Measurements from ENCODE around the gene CREB3L1. TPM values are rescaled to one million over a fixed set of nuclear protein-coding genes. Genes with fewer than 3 reads are reported as not detected.

CREB3L1 gene
- total RNA-seq, 3 donors from 2014 or later, result 0.20 to 0.27 (median 0.26) TPM

GRCh38 chr11:46338988-46339666 is 61.7 kb downstream of the CREB3L1 start:
- Mint-ChIP-seq H3K9me3 (no peaks in the 10 kb centered on the region), H3K36me3 (ENCODE audit: insufficient read depth) (no peaks in the 10 kb centered on the region), H3K4me1 (ENCODE audit: low read depth) (peaks cover 72% of the 10 kb centered on the region), H3K4me3 (no peak overlapping the region), H3K27me3 (ENCODE audit: low read depth) (no peaks in the 10 kb centered on the region)
- ATAC-seq (no peak), DNase-seq (no peak)

GRCh38 chr11:46339816-46340215 is 62.4 kb downstream of the CREB3L1 start:
- H3K9me3 Mint-ChIP-seq, result no peaks in the 10 kb centered on the region
- DNase-seq (no peak), ATAC-seq (no peak)
- H3K36me3 Mint-ChIP-seq (ENCODE audit: insufficient read depth), result no peaks in the 10 kb centered on the region
- H3K27me3 Mint-ChIP-seq (ENCODE audit: low read depth), result no peaks in the 10 kb centered on the region
- peaks cover 72% of the 10 kb centered on the region for H3K4me1 Mint-ChIP-seq (ENCODE audit: low read depth)
- no peak overlapping the region for H3K4me3 Mint-ChIP-seq

- Mint-ChIP-seq H3K36me3 (ENCODE audit: insufficient read depth) (no peaks in the 10 kb centered on the region), H3K27me3 (ENCODE audit: low read depth) (no peaks in the 10 kb centered on the region), H3K9me3 (no peaks in the 10 kb centered on the region), H3K4me1 (ENCODE audit: low read depth) (peaks cover 76% of the 10 kb centered on the region), H3K4me3 (no peak overlapping the region)
- DNase-seq, result no peak
- ATAC-seq, result no peak
Measured at GRCh38 chr11:46341454-46341853, 64.0 kb downstream of the CREB3L1 start.

GRCh38 chr11:46342239-46342638 is 64.8 kb downstream of the CREB3L1 start:
- peaks cover 80% of the 10 kb centered on the region for H3K4me1 Mint-ChIP-seq (ENCODE audit: low read depth)
- ATAC-seq (no peak), DNase-seq (no peak)
- H3K4me3 Mint-ChIP-seq, result no peak overlapping the region
- no peaks in the 10 kb centered on the region for H3K36me3 Mint-ChIP-seq (ENCODE audit: insufficient read depth)
- H3K27me3 Mint-ChIP-seq (ENCODE audit: low read depth), result no peaks in the 10 kb centered on the region
- H3K9me3 Mint-ChIP-seq, result no peaks in the 10 kb centered on the region

- DNase-seq (no peak), ATAC-seq (no peak)
- H3K4me3 Mint-ChIP-seq, result no peak overlapping the region
- H3K9me3 Mint-ChIP-seq, result no peaks in the 10 kb centered on the region
- no peaks in the 10 kb centered on the region for H3K36me3 Mint-ChIP-seq (ENCODE audit: insufficient read depth)
- no peaks in the 10 kb centered on the region for H3K27me3 Mint-ChIP-seq (ENCODE audit: low read depth)
- H3K4me1 Mint-ChIP-seq (ENCODE audit: low read depth), result peaks cover 75% of the 10 kb centered on the region
Measured at GRCh38 chr11:46343520-46343919, 66.1 kb downstream of the CREB3L1 start.

GRCh38 chr11:46345131-46345597 is 67.7 kb downstream of the CREB3L1 start:
- ATAC-seq (no peak), DNase-seq (no peak)
- Mint-ChIP-seq H3K27me3 (ENCODE audit: low read depth) (no peaks in the 10 kb centered on the region), H3K36me3 (ENCODE audit: insufficient read depth) (no peaks in the 10 kb centered on the region), H3K9me3 (no peaks in the 10 kb centered on the region), H3K4me1 (ENCODE audit: low read depth) (peaks cover 77% of the 10 kb centered on the region), H3K4me3 (peak overlapping the region; percentile 84)

GRCh38 chr11:46345881-46346484 is 68.5 kb downstream of the CREB3L1 start:
- peaks cover 84% of the 10 kb centered on the region for H3K4me1 Mint-ChIP-seq (ENCODE audit: low read depth)
- ATAC-seq (no peak), DNase-seq (no peak)
- H3K27me3 Mint-ChIP-seq (ENCODE audit: low read depth), result no peaks in the 10 kb centered on the region
- H3K4me3 Mint-ChIP-seq, result peak overlapping the region; percentile 84
- no peaks in the 10 kb centered on the region for H3K9me3 Mint-ChIP-seq
- no peaks in the 10 kb centered on the region for H3K36me3 Mint-ChIP-seq (ENCODE audit: insufficient read depth)

GRCh38 chr11:46346886-46347636 is 69.6 kb downstream of the CREB3L1 start, which contains the start of gene DGKZ:
DGKZ (plus strand) TSS chr11:46347463; CDS start chr11:46347660, 197 bp downstream.
- H3K4me1 Mint-ChIP-seq (ENCODE audit: low read depth), result peaks cover 84% of the 10 kb centered on the region
- H3K27me3 Mint-ChIP-seq (ENCODE audit: low read depth), result no peaks in the 10 kb centered on the region
- H3K4me3 Mint-ChIP-seq, result peak within 1 kb of the TSS; percentile 92
- ATAC-seq (peak; percentile 72), DNase-seq (peak; percentile 84)
- no peaks in the 10 kb centered on the region for H3K36me3 Mint-ChIP-seq (ENCODE audit: insufficient read depth)
- no peaks in the 10 kb centered on the region for H3K9me3 Mint-ChIP-seq

GRCh38 chr11:46347637-46348311 is 70.3 kb downstream of the CREB3L1 start:
- H3K27me3 Mint-ChIP-seq (ENCODE audit: low read depth), result no peaks in the 10 kb centered on the region
- peak; percentile 1 for ATAC-seq
- no peaks in the 10 kb centered on the region for H3K9me3 Mint-ChIP-seq
- no peak for DNase-seq
- peaks cover 82% of the 10 kb centered on the region for H3K4me1 Mint-ChIP-seq (ENCODE audit: low read depth)
- H3K4me3 Mint-ChIP-seq, result peak overlapping the region; percentile 92
- no peaks in the 10 kb centered on the region for H3K36me3 Mint-ChIP-seq (ENCODE audit: insufficient read depth)

- Mint-ChIP-seq H3K9me3 (no peaks in the 10 kb centered on the region), H3K4me3 (peak overlapping the region; percentile 92), H3K4me1 (ENCODE audit: low read depth) (peaks cover 83% of the 10 kb centered on the region), H3K36me3 (ENCODE audit: insufficient read depth) (no peaks in the 10 kb centered on the region), H3K27me3 (ENCODE audit: low read depth) (no peaks in the 10 kb centered on the region)
- peak; percentile 48 for DNase-seq
- peak; percentile 5 to 14 for ATAC-seq
Measured at GRCh38 chr11:46348566-46349401, 71.3 kb downstream of the CREB3L1 start.

- H3K4me1 Mint-ChIP-seq (ENCODE audit: low read depth), result peaks cover 78% of the 10 kb centered on the region
- H3K4me3 Mint-ChIP-seq, result peak overlapping the region; percentile 80
- no peaks in the 10 kb centered on the region for H3K36me3 Mint-ChIP-seq (ENCODE audit: insufficient read depth)
- no peak for ATAC-seq
- no peaks in the 10 kb centered on the region for H3K27me3 Mint-ChIP-seq (ENCODE audit: low read depth)
- no peak for DNase-seq
- H3K9me3 Mint-ChIP-seq, result no peaks in the 10 kb centered on the region
Measured at GRCh38 chr11:46350695-46351094, 73.2 kb downstream of the CREB3L1 start.

- H3K27me3 Mint-ChIP-seq (ENCODE audit: low read depth), result no peaks in the 10 kb centered on the region
- peaks cover 77% of the 10 kb centered on the region for H3K4me1 Mint-ChIP-seq (ENCODE audit: low read depth)
- H3K9me3 Mint-ChIP-seq, result no peaks in the 10 kb centered on the region
- H3K4me3 Mint-ChIP-seq, result peak overlapping the region; percentile 80
- DNase-seq (no peak), ATAC-seq (no peak)
- peaks cover 1% of the 10 kb centered on the region for H3K36me3 Mint-ChIP-seq (ENCODE audit: insufficient read depth)
Measured at GRCh38 chr11:46351148-46351547, 73.7 kb downstream of the CREB3L1 start.

- no peaks in the 10 kb centered on the region for H3K9me3 Mint-ChIP-seq
- DNase-seq, result no peak
- peaks cover 77% of the 10 kb centered on the region for H3K4me1 Mint-ChIP-seq (ENCODE audit: low read depth)
- H3K4me3 Mint-ChIP-seq, result peak overlapping the region; percentile 80
- no peak for ATAC-seq
- no peaks in the 10 kb centered on the region for H3K27me3 Mint-ChIP-seq (ENCODE audit: low read depth)
- H3K36me3 Mint-ChIP-seq (ENCODE audit: insufficient read depth), result peaks cover 4% of the 10 kb centered on the region
Measured at GRCh38 chr11:46351606-46352005, 74.1 kb downstream of the CREB3L1 start.

Data from activated T-cell treated with anti-CD3 and anti-CD28 coated beads, Interleukin-2, amount 50 U/mL, for 4 hours (primary cell).